AG04450 (cell line): ENCODE measurements around the gene CACNG6. TPM values are rescaled to one million over a fixed set of nuclear protein-coding genes. Genes with fewer than 3 reads are reported as not detected.

ENCODE experiments used
- CTCF ChIA-PET: fragments of 300-600, 350-600 bp; formaldehyde crosslinking; extraction: SDS; loops from one replicate; lab custom pipeline; 2022; ENCODE audit warnings: antibody characterized with exemption, inconsistent platforms; lab: Charles Lee
- POLR2A ChIA-PET: fragments of 350-600 bp; formaldehyde crosslinking; extraction: SDS; loops from one replicate; lab custom pipeline; 2021; ENCODE audit warnings: antibody characterized with exemption, inconsistent platforms; lab: Yijun Ruan, JAX
- DNase-seq: peaks from one replicate; pipeline ENCODE4 v3.0.0-alpha.2; 2011; ENCODE audit warnings: low read depth, low spot score
- H3K27ac ChIP-seq: one replicate; pipeline ENCODE4 v1.5.1; 2012; ENCODE audit warnings: low read depth, low read length, control low read depth
- H3K27me3 ChIP-seq: one replicate; pipeline ENCODE4 v1.6.0; 2012; ENCODE audit warnings: low read length; ENCODE audit not compliant: control insufficient read depth, insufficient read depth
- H3K4me3 ChIP-seq: 2 replicates; pipeline ENCODE4 v1.5.1; 2011; ENCODE audit warnings: mild to moderate bottlenecking, low read depth, low read length, control low read depth
- H3K9me3 ChIP-seq: 2 replicates; pipeline ENCODE4 v1.5.1; 2012; ENCODE audit warnings: low read length; ENCODE audit not compliant: control insufficient read depth, insufficient read depth
- polyA plus RNA-seq: library from polyadenylated mRNA; depleted of rRNA; stranded (reverse); fragments of >200 nt; gene quantifications from 2 replicates; pipeline ENCODE4 v1.2.3, GENCODE V29; 2011
- TF ChIP-seq, protein P1 (sequence below): IDR thresholded peaks from 2 replicates; pipeline ENCODE4 v1.5.1; 2011; ENCODE audit warnings: low read depth, low read length, control low read depth, inconsistent platforms

The CACNG6 gene
- polyA plus RNA-seq, 1 experiment: 0.19 TPM

DNA sequence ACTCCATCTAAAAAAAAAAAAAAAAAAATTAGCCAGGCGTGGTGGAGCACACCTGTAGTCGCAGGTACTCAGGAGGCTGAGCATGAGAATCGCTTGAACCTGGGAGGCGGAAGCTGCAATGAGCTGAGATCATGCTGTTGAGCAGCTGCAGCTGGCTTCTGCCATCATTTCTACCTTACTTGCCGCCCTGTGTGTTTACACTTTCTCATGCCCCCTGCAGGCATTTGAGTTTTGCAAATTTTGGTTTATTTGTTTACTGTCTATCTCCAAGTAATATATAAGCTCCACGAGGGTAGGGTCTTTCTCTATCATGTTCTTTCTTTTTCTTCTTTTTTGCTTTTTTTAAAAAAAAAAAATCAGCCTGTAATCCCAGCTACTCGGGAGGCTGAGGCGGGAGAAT is 18.0 kb downstream of the CACNG6 start:
- H3K9me3 ChIP-seq: no peaks in the 10 kb centered on the region; the same call in 1 of the 2 replicates
- POLR2A ChIA-PET: no interaction called here
- CTCF ChIA-PET: interaction anchor here (0.8 to 1.1 kb wide), 4 partner anchors 9 to 143 kb away, joined by 3 to 4 read pairs (median 4); no protein-coding TSS in a partner anchor
- TF ChIP-seq, protein P1, sequence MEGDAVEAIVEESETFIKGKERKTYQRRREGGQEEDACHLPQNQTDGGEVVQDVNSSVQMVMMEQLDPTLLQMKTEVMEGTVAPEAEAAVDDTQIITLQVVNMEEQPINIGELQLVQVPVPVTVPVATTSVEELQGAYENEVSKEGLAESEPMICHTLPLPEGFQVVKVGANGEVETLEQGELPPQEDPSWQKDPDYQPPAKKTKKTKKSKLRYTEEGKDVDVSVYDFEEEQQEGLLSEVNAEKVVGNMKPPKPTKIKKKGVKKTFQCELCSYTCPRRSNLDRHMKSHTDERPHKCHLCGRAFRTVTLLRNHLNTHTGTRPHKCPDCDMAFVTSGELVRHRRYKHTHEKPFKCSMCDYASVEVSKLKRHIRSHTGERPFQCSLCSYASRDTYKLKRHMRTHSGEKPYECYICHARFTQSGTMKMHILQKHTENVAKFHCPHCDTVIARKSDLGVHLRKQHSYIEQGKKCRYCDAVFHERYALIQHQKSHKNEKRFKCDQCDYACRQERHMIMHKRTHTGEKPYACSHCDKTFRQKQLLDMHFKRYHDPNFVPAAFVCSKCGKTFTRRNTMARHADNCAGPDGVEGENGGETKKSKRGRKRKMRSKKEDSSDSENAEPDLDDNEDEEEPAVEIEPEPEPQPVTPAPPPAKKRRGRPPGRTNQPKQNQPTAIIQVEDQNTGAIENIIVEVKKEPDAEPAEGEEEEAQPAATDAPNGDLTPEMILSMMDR: no peak
- DNase-seq: no peak
- no peaks in the 10 kb centered on the region for H3K27me3 ChIP-seq
- H3K27ac ChIP-seq: no peak overlapping the region
- H3K4me3 ChIP-seq: no peak overlapping the region

DNA sequence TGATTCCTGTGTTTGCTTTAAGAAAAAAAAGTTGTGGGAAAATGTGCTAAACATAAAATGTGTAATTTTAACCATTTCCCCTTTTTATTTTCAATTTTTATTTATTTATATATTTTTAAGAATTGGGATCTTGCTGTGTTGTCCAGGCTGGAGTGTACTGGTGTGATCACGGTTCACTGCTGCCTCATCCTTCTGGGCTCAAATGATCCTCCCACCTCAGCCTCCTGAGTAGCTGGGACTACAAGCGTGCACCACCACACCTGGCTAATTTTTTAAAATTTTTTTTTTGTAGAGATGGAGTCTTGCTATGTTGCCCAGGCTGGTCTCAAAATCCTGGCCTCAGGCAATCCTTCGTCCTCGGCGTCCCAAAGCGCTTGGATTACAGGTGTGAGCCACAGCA is 19.0 kb downstream of the CACNG6 start:
- TF ChIP-seq, protein P1: no peak
- DNase-seq: no peak
- ChIA-PET CTCF (interaction anchor here (1.0 kb wide), 1 partner anchor 217 kb away, joined by 3 read pairs; no protein-coding TSS in a partner anchor), POLR2A (no interaction called here)
- Histone ChIP-seq H3K9me3 (peaks cover 4% of the 10 kb centered on the region; the same call in 1 of the 2 replicates), H3K4me3 (no peak overlapping the region), H3K27ac (no peak overlapping the region), H3K27me3 (no peaks in the 10 kb centered on the region)

DNA sequence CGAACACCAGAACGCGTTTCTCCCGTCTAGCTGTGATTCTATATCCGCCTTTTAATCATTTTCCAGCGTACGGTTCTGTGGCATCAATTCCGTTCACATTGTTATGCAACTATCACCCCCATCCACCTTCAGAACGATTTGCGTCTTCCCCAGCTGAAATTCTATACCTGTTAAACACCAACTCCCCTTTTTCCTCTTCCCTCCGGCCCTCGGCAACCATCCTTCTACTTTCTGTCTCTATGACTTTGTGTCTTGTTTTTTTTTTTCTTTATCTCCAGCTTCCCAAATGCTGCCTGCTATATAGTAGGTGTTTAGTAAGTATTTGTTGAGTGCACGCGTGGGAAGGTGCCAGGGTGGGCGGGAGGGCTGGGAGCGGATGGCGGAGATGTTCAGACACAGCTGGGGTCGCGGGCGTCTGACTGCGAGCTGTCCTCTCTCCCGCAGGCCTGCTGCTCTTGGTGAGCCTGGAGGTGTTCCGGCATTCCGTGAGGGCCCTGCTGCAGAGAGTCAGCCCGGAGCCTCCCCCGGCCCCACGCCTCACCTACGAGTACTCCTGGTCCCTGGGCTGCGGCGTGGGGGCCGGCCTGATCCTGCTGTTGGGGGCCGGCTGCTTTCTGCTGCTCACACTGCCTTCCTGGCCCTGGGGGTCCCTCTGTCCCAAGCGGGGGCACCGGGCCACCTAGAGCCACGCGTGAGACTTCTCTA is 20.2 kb downstream of the CACNG6 start:
- CTCF ChIA-PET: interaction anchor here (0.6 to 1.0 kb wide), 2 partner anchors 219 to 470 kb away, joined by 3 to 5 read pairs; no protein-coding TSS in a partner anchor

DNA sequence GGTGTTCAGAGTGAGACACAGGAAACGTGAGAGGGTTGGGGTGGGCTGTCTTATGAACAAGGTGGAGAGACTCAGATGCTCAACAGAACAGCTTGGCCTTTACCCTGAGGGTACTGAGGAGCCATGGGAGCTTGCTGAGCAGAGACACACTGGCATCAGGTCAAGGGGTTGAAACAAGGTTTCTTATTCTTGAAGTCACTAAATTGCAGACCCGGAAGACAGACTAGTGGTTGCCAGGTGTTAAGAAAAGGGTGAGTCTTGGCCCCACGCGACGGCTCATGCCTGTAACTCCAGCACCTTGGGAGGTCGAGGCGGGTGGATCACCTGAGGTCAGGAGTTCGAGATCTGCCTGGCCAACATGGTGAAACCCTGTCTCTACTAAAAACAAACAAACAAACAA is 22.4 kb downstream of the CACNG6 start:
- peaks cover 14% of the 10 kb centered on the region for H3K9me3 ChIP-seq
- no peak overlapping the region for H3K4me3 ChIP-seq
- no peak overlapping the region for H3K27ac ChIP-seq
- DNase-seq: no peak
- CTCF ChIA-PET: interaction anchor here (0.9 to 4.4 kb wide), 3 partner anchors 10 to 218 kb away, joined by 3 to 22 read pairs (median 3); no protein-coding TSS in a partner anchor
- POLR2A ChIA-PET: no interaction called here
- no peaks in the 10 kb centered on the region for H3K27me3 ChIP-seq
- TF ChIP-seq, protein P1: no peak

More for the DNA sequence above, 20.2 kb downstream of the CACNG6 start:
- DNase-seq: no peak
- POLR2A ChIA-PET: interaction anchor here (0.6 to 0.7 kb wide), 2 partner anchors 23 to 132 kb away, joined by 4 to 6 read pairs; no protein-coding TSS in a partner anchor
- H3K9me3 ChIP-seq: peaks cover 4% of the 10 kb centered on the region; the same call in 1 of the 2 replicates
- TF ChIP-seq, protein P1: no peak
- no peak overlapping the region for H3K4me3 ChIP-seq
- H3K27me3 ChIP-seq: no peaks in the 10 kb centered on the region
- no peak overlapping the region for H3K27ac ChIP-seq
